GM23338 (cell line): ENCODE results near the gene SORT1.

ENCODE experiments used
- EZH2 ChIP-seq: fragments of 200-600 bp; sonication (generic); IDR thresholded peaks from one replicate; pipeline ENCODE4 v1.8.0; 2017; ENCODE audit warnings: antibody characterized with exemption, mild to moderate bottlenecking, low read depth; ENCODE audit not compliant: unreplicated experiment
- NANOG ChIP-seq: IDR thresholded peaks from 2 replicates; pipeline ENCODE4 v1.6.1; 2016; ENCODE audit warnings: antibody characterized with exemption, borderline replicate concordance
- TF ChIP-seq, protein P1 (sequence below), 2 experiments: fragments of 200-600 bp in 1 of 2; sonication (generic) in 1 of 2; conservative IDR thresholded peaks; 2 replicates each; pipeline versions ENCODE4 v1.5.1 to v1.6.1; 2016 to 2017; ENCODE audit warnings: antibody characterized with exemption in 2 of 2, low read depth in 2 of 2, mild to moderate bottlenecking in 2 of 2, moderate library complexity in 1 of 2

DNA sequence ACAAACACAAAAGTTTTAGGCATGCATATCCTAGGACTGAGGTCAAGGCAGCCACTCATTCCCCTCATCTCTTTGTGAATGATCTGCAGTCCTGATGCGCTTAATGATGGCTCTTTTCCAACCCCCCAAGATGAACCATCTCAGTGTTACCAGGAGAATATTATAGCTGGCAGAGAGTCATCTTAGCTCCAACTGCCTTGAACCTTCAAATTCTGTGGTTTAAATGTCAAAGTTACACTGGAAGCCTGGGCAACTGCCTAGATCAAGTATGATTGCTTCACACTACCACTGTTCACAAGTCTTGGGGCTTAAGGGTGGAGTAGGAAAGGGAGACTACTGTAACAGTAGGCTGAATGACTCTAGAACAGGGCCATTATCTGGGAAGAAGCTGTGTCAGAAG lies 82.9 kb downstream of the SORT1 start:
- TF ChIP-seq, protein P1, sequence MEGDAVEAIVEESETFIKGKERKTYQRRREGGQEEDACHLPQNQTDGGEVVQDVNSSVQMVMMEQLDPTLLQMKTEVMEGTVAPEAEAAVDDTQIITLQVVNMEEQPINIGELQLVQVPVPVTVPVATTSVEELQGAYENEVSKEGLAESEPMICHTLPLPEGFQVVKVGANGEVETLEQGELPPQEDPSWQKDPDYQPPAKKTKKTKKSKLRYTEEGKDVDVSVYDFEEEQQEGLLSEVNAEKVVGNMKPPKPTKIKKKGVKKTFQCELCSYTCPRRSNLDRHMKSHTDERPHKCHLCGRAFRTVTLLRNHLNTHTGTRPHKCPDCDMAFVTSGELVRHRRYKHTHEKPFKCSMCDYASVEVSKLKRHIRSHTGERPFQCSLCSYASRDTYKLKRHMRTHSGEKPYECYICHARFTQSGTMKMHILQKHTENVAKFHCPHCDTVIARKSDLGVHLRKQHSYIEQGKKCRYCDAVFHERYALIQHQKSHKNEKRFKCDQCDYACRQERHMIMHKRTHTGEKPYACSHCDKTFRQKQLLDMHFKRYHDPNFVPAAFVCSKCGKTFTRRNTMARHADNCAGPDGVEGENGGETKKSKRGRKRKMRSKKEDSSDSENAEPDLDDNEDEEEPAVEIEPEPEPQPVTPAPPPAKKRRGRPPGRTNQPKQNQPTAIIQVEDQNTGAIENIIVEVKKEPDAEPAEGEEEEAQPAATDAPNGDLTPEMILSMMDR (conservative IDR thresholded peaks at IDR 0.05; ENCODE audit: low read depth in 2 of 2) = no peak
- TF ChIP-seq NANOG (no peak), EZH2 (no peak)
